K562 (cell line): ENCODE data around the gene NANS. TPM values are rescaled to one million over a fixed set of nuclear protein-coding genes. Genes with fewer than 3 reads are reported as not detected.

ENCODE experiments used
- CBX8 ChIP-seq: fragments of 200-600 bp; sonication (generic); IDR thresholded peaks from 2 replicates; pipeline ENCODE4 v1.6.1; 2012; ENCODE audit warnings: borderline replicate concordance, mixed run types, low read depth, mild to moderate bottlenecking, moderate library complexity, mixed read lengths, low read length, control low read depth, inconsistent platforms; ENCODE audit not compliant: poor library complexity, severe bottlenecking; ENCODE audit errors: extremely low read depth
- CHCHD3 ChIP-seq: fragments of 250-450 bp; sonication (Bioruptor Pico); IDR thresholded peaks from 2 replicates; pipeline ENCODE4 v2.1.2; 2022; ENCODE audit warnings: mild to moderate bottlenecking
- CREB3L1 ChIP-seq: fragments of 450-650 bp; IDR thresholded peaks from 2 replicates; pipeline ENCODE4 v1.6.1; 2014; ENCODE audit warnings: low read depth, mild to moderate bottlenecking, moderate library complexity, borderline replicate concordance
- ELF2 ChIP-seq: fragments of 250-450 bp; sonication (Bioruptor Pico); IDR thresholded peaks from 2 replicates; pipeline ENCODE4 v1.5.0; 2021; ENCODE audit warnings: mild to moderate bottlenecking
- ETV5 ChIP-seq: sonication (generic); formaldehyde crosslinking; IDR thresholded peaks from 2 replicates; pipeline ENCODE4 v1.4.0; 2020; ENCODE audit warnings: low read depth, mild to moderate bottlenecking, missing genetic modification reagents
- FUS ChIP-seq: fragments of 200-400 bp; formaldehyde crosslinking; optimal IDR thresholded peaks from 2 replicates; pipeline ENCODE3; 2017; ENCODE audit warnings: low read depth, low read length
- HDAC6 ChIP-seq: IDR thresholded peaks from 2 replicates; pipeline ENCODE4 v1.6.1; 2012; ENCODE audit warnings: low read depth, mild to moderate bottlenecking, control low read depth, inconsistent platforms, low read length, moderate library complexity
- HNRNPL ChIP-seq: fragments of 200-400 bp; formaldehyde crosslinking; IDR thresholded peaks from 2 replicates; pipeline ENCODE4 v1.6.1; 2017; ENCODE audit warnings: low read depth, mild to moderate bottlenecking, low read length
- KDM4B ChIP-seq, 2 experiments: fragments of 450-650 bp in 1 of 2; sonication (generic) in 1 of 2; IDR thresholded peaks; 2 replicates each; pipeline ENCODE4 v1.6.1; 2016 to 2017; ENCODE audit warnings: borderline replicate concordance in 2 of 2, antibody characterized with exemption in 1 of 2, low read depth in 1 of 2, mild to moderate bottlenecking in 1 of 2
- MAFG ChIP-seq: fragments of 450-650 bp; conservative IDR thresholded peaks from 2 replicates; pipeline ENCODE4 v1.6.1; 2016; ENCODE audit warnings: missing genetic modification characterization, missing compliant biosample characterization
- MTF1 ChIP-seq: fragments of 250-450 bp; sonication (Bioruptor Pico); IDR thresholded peaks from 2 replicates; pipeline ENCODE4 v1.9.0; 2021; ENCODE audit warnings: moderate library complexity, mild to moderate bottlenecking, inconsistent platforms, borderline replicate concordance
- NCOA4 ChIP-seq: fragments of 450-650 bp; IDR thresholded peaks from 2 replicates; pipeline ENCODE4 v1.6.1; 2018; ENCODE audit warnings: mild to moderate bottlenecking; ENCODE audit not compliant: partially characterized antibody
- NEUROD1 ChIP-seq: fragments of 150-350 bp; IDR thresholded peaks from 2 replicates; pipeline ENCODE4 v1.6.1; 2014; ENCODE audit warnings: borderline replicate concordance, low read length, low read depth; ENCODE audit not compliant: partially characterized antibody
- RAD21 ChIP-seq, 2 experiments: fragments of 250-450 bp in 1 of 2; fragments of 450-650 bp in 1 of 2; sonication (Bioruptor Pico) in 1 of 2; formaldehyde crosslinking in 1 of 2; IDR thresholded peaks in 1 of 2; conservative IDR thresholded peaks in 1 of 2; 2 replicates each; pipeline versions ENCODE4 v1.4.0 to v1.8.0; 2020 to 2022; ENCODE audit warnings: mild to moderate bottlenecking in 2 of 2, moderate library complexity in 1 of 2
- RHOXF2B ChIP-seq: fragments of 250-450 bp; sonication (Bioruptor Pico); conservative IDR thresholded peaks from 2 replicates; pipeline ENCODE4 v1.5.1; 2021
- SAP30 ChIP-seq: fragments of 200-600 bp; sonication (generic); IDR thresholded peaks from 2 replicates; pipeline ENCODE4 v1.6.1; 2012; ENCODE audit warnings: borderline replicate concordance, low read depth, mild to moderate bottlenecking, moderate library complexity, low read length, control low read depth, inconsistent platforms; ENCODE audit not compliant: insufficient read depth, poor library complexity, severe bottlenecking
- TARDBP ChIP-seq: fragments of 450-650 bp; IDR thresholded peaks from 2 replicates; pipeline ENCODE4 v1.6.1; 2016
- TBL1XR1 ChIP-seq, 2 experiments: IDR thresholded peaks; 2 replicates each; pipeline ENCODE4 v1.6.1; 2012; ENCODE audit warnings: improper control_type of control experiment in 2 of 2, low read length in 2 of 2, mild to moderate bottlenecking in 1 of 2
- ZBTB5 ChIP-seq: fragments of 450-650 bp; IDR thresholded peaks from 2 replicates; pipeline ENCODE4 v1.6.1; 2017; ENCODE audit warnings: antibody characterized with exemption
- ZC3H11A ChIP-seq: IDR thresholded peaks from 2 replicates; pipeline ENCODE4 v1.6.1; 2012; ENCODE audit warnings: low read depth, low read length, improper control_type of control experiment
- ZNF121 ChIP-seq: sonication (generic); formaldehyde crosslinking; conservative IDR thresholded peaks from 2 replicates; pipeline ENCODE4 v1.8.0; 2022; ENCODE audit warnings: missing genetic modification reagents
- ZNF140 ChIP-seq: fragments of 250-450 bp; sonication (Bioruptor Pico); IDR thresholded peaks from 2 replicates; pipeline ENCODE4 v1.8.0; 2021; ENCODE audit warnings: moderate library complexity, mild to moderate bottlenecking, inconsistent platforms
- ZNF408 ChIP-seq: fragments of 250-450 bp; sonication (Bioruptor Pico); IDR thresholded peaks from 2 replicates; pipeline ENCODE4 v1.4.0; 2020; ENCODE audit warnings: low read depth, mild to moderate bottlenecking, moderate library complexity
- ZNF511 ChIP-seq: sonication (generic); formaldehyde crosslinking; IDR thresholded peaks from 2 replicates; pipeline ENCODE4 v1.8.0; 2022; ENCODE audit warnings: mild to moderate bottlenecking, missing genetic modification reagents
- ZNF717 ChIP-seq: fragments of 250-450 bp; sonication (Bioruptor Pico); IDR thresholded peaks from 2 replicates; pipeline ENCODE4 v1.5.0; 2021
- polyA plus RNA-seq, 8 experiments: library from polyadenylated mRNA; depleted of rRNA in 4 of 8; stranded (reverse) in 5 of 8; unstranded in 3 of 8; fragments of >200 nt; fragmentation: Nextera tagmentation in 2 of 8; fragmentation: Illumina TruSeq in 1 of 8; extraction: Ambion mirVana in 2 of 8; extraction: Trizol in 1 of 8; gene quantifications; 2 replicates each; pipeline versions ENCODE4 v1.2.1 to v1.2.3, GENCODE V29; 2011 to 2014; ENCODE audit warnings: inconsistent platforms in 1 of 8, missing spikeins in 1 of 8
- total RNA-seq, 7 experiments: library from RNA; depleted of rRNA in 6 of 7; stranded (reverse); fragments of >200 nt in 6 of 7; fragmentation: Illumina TruSeq in 2 of 7; extraction: Trizol in 2 of 7; gene quantifications; 2 replicates each; pipeline versions ENCODE4 v1.2.1 to v1.2.3, GENCODE V29; 2011 to 2021; ENCODE audit warnings: low replicate concordance in 1 of 7

Gene NANS
- total and polyA plus RNA-seq, 9 of the 15 experiments (the other 6 are each of a cell fraction or from before 2014, with no cell fraction given), result 37.1 to 181 (median 137) TPM

GRCh38 chr9:98049288-98050072 is 7.1 kb upstream of the NANS start (continued):
- TF ChIP-seq ZBTB5, result no peak
- no peak for TF ChIP-seq ZNF408 (CRISPR knock-in tag)
- TF ChIP-seq TBL1XR1 (IDR thresholded peaks at IDR 0.05; ENCODE audit: low read length in 2 of 2), result no peak
- TF ChIP-seq ZNF511 (CRISPR knock-in tag), result no peak
- TF ChIP-seq ZNF717 (CRISPR knock-in tag), result no peak
- TF ChIP-seq TARDBP, result no peak
- no peak for TF ChIP-seq HDAC6
- no peak for TF ChIP-seq NCOA4
- no peak for TF ChIP-seq CHCHD3 (CRISPR knock-in tag)
- TF ChIP-seq CREB3L1, result no peak
- no peak for TF ChIP-seq RHOXF2B (CRISPR knock-in tag)
- no peak for TF ChIP-seq RAD21 (CRISPR knock-in tag; conservative IDR thresholded peaks at IDR 0.05 in 1 of 2, IDR thresholded peaks at IDR 0.05 in 1 of 2)
- TF ChIP-seq NEUROD1, result no peak
- no peak for TF ChIP-seq HNRNPL
- no peak for TF ChIP-seq KDM4B (IDR thresholded peaks at IDR 0.05; ENCODE audit: borderline replicate concordance in 2 of 2, low read depth in 1 of 2)
- peak; percentile 27; the same call in 1 of the 2 replicates for TF ChIP-seq MAFG (tag)
- TF ChIP-seq CBX8, result no peak
- TF ChIP-seq ZNF121 (CRISPR knock-in tag), result no peak
- TF ChIP-seq ETV5 (CRISPR knock-in tag), result no peak
- no peak for TF ChIP-seq ELF2 (CRISPR knock-in tag)
- no peak for TF ChIP-seq MTF1
- TF ChIP-seq FUS, result no peak
- 0 out of 2 replicates have a peak, but pooled peaks have one; percentile 8 for TF ChIP-seq ZNF140
- TF ChIP-seq SAP30, result no peak
- TF ChIP-seq ZC3H11A, result no peak
